Measurements from ENCODE around the gene TCN2.

Gene TCN2

DNA sequence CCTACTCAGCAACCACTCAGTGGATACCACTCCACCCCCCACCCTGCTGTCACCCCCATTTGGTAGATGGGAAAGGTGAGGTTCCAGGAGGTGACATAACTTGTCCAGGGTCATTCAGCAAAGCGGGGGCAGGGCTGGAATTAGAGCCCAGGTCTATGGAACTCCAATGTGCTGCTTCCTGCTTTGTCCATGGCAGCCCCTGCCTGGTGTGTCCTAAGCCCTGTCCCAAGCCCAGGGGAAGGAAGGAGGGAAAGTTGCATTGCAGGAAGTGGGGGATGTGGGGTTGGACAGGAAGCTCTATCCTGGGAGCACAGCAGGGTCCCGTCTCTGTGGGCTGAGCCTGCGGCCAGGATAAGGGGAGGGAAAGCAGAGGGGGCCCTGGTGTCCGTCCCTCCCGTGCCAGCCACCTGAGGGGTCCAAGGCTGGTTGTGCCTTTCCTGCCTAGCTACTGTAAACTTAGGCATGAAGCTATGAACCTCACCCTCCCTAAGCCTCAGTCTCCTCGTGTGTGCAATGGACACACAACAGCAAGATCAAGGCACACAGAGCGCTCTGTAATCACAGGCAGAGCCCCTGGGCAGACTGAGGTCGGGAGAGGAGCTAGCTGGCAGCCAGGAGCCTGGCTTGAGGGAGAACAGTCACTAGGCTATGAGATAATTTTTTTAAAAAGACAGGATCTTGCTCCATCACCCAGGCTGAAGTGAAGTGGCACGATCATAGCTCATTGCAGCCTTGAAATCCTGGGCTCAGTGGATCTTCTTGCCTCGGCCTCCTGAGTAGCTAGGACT is 45.4 kb upstream of the TCN2 start:
- H3K4me3 ChIP-seq (replicated peaks; ENCODE audit: insufficient read depth, low read length), result no peak overlapping the region
- H3K27ac ChIP-seq (replicated peaks), result no peak overlapping the region
- H3K27me3 ChIP-seq (ENCODE audit: insufficient read depth, poor library complexity, severe bottlenecking), result peaks cover 2% of the 10 kb centered on the region
- DNase-seq (ENCODE audit: low read depth in 1 of 2, low spot score in 1 of 2), result no peak
- no peak for TF ChIP-seq GABPA (IDR thresholded peaks at IDR 0.05; ENCODE audit: low read depth)
- TF ChIP-seq POLR2AphosphoS5 (IDR thresholded peaks at IDR 0.05; ENCODE audit: low read depth), result no peak
- TF ChIP-seq, protein P1, sequence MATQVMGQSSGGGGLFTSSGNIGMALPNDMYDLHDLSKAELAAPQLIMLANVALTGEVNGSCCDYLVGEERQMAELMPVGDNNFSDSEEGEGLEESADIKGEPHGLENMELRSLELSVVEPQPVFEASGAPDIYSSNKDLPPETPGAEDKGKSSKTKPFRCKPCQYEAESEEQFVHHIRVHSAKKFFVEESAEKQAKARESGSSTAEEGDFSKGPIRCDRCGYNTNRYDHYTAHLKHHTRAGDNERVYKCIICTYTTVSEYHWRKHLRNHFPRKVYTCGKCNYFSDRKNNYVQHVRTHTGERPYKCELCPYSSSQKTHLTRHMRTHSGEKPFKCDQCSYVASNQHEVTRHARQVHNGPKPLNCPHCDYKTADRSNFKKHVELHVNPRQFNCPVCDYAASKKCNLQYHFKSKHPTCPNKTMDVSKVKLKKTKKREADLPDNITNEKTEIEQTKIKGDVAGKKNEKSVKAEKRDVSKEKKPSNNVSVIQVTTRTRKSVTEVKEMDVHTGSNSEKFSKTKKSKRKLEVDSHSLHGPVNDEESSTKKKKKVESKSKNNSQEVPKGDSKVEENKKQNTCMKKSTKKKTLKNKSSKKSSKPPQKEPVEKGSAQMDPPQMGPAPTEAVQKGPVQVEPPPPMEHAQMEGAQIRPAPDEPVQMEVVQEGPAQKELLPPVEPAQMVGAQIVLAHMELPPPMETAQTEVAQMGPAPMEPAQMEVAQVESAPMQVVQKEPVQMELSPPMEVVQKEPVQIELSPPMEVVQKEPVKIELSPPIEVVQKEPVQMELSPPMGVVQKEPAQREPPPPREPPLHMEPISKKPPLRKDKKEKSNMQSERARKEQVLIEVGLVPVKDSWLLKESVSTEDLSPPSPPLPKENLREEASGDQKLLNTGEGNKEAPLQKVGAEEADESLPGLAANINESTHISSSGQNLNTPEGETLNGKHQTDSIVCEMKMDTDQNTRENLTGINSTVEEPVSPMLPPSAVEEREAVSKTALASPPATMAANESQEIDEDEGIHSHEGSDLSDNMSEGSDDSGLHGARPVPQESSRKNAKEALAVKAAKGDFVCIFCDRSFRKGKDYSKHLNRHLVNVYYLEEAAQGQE (IDR thresholded peaks at IDR 0.05; ENCODE audit: insufficient replicate concordance, low read depth), result no peak
- TF ChIP-seq, protein P2, sequence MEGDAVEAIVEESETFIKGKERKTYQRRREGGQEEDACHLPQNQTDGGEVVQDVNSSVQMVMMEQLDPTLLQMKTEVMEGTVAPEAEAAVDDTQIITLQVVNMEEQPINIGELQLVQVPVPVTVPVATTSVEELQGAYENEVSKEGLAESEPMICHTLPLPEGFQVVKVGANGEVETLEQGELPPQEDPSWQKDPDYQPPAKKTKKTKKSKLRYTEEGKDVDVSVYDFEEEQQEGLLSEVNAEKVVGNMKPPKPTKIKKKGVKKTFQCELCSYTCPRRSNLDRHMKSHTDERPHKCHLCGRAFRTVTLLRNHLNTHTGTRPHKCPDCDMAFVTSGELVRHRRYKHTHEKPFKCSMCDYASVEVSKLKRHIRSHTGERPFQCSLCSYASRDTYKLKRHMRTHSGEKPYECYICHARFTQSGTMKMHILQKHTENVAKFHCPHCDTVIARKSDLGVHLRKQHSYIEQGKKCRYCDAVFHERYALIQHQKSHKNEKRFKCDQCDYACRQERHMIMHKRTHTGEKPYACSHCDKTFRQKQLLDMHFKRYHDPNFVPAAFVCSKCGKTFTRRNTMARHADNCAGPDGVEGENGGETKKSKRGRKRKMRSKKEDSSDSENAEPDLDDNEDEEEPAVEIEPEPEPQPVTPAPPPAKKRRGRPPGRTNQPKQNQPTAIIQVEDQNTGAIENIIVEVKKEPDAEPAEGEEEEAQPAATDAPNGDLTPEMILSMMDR (IDR thresholded peaks at IDR 0.05; ENCODE audit: insufficient read depth, low read length), result no peak
- TF ChIP-seq SPI1 (IDR thresholded peaks at IDR 0.05; ENCODE audit: borderline replicate concordance, low read depth), result no peak

DNA sequence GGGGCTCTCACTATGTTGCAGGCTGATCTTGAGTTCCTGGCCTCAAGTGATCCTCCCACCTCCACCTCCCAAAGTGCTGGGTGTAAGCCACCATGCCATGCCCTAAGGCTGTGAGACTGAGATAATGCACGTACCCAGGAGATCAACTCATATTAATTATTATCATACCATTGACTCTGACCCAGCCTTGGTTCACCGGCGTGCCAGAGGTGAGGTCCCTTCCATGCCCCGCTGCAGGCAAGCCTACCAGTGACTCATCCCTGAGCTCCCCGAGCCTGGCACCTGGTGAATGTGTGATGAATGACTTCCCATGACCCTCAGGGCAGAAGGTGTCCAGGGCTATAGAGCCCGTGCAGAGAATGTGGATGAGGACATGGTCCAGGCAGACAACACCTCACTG is 44.6 kb upstream of the TCN2 start:
- H3K27me3 ChIP-seq (ENCODE audit: insufficient read depth, poor library complexity, severe bottlenecking), result peaks cover 2% of the 10 kb centered on the region
- DNase-seq (ENCODE audit: low read depth in 1 of 2, low spot score in 1 of 2), result no peak
- no peak overlapping the region for H3K4me3 ChIP-seq (replicated peaks; ENCODE audit: insufficient read depth, low read length)
- H3K27ac ChIP-seq (replicated peaks), result no peak overlapping the region
- TF ChIP-seq, protein P2 (IDR thresholded peaks at IDR 0.05; ENCODE audit: insufficient read depth, low read length), result no peak
- TF ChIP-seq SPI1 (IDR thresholded peaks at IDR 0.05; ENCODE audit: borderline replicate concordance, low read depth) (no peak), GABPA (IDR thresholded peaks at IDR 0.05; ENCODE audit: low read depth) (no peak), POLR2AphosphoS5 (IDR thresholded peaks at IDR 0.05; ENCODE audit: low read depth) (no peak)
- TF ChIP-seq, protein P1 (IDR thresholded peaks at IDR 0.05; ENCODE audit: insufficient replicate concordance, low read depth), result no peak

DNA sequence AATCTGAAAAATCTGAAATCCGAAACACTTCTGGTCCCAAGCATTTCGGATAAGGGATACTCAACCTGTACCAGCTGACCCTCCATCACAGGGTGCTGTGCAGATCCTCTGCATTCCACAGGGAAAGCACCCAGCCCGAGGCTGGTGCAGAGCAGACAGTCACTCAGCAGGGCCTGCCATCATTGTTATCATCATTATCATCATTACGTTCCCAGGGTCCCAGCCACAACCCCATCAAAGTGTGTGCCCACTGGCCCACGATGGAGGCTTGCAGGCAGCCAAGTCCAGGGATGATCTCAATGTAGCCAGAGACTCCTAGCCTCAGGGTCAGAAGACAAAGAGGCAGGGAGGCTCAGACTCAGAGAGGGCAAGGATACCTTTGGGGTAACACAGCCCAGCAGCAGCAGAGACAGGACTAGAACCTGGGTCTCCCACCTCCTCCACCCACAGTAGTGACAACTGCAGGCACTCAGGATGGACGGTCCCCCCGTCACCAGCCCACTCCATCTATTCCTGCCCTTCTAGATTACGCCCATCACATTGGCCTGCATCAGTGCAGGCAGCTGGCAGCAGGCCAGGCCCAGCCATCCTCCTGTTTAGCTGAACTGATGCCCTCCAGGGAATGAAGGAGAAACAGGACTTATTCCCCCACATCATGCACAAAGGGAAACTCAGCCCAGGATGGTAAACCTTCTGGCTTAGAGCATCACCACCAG is 42.8 kb upstream of the TCN2 start:
- no peak overlapping the region for H3K4me3 ChIP-seq (replicated peaks; ENCODE audit: insufficient read depth, low read length)
- DNase-seq (ENCODE audit: low read depth in 1 of 2, low spot score in 1 of 2), result no peak
- TF ChIP-seq POLR2AphosphoS5 (IDR thresholded peaks at IDR 0.05; ENCODE audit: low read depth) (no peak), SPI1 (IDR thresholded peaks at IDR 0.05; ENCODE audit: borderline replicate concordance, low read depth) (no peak), GABPA (IDR thresholded peaks at IDR 0.05; ENCODE audit: low read depth) (no peak)
- TF ChIP-seq, protein P1 (IDR thresholded peaks at IDR 0.05; ENCODE audit: insufficient replicate concordance, low read depth), result no peak
- TF ChIP-seq, protein P2 (IDR thresholded peaks at IDR 0.05; ENCODE audit: insufficient read depth, low read length), result no peak
- H3K27ac ChIP-seq (replicated peaks), result no peak overlapping the region
- peaks cover 2% of the 10 kb centered on the region for H3K27me3 ChIP-seq (ENCODE audit: insufficient read depth, poor library complexity, severe bottlenecking)
